Measurements from ENCODE around the gene TADA2A. TPM values are rescaled to one million over a fixed set of nuclear protein-coding genes. Genes with fewer than 3 reads are reported as not detected.

TADA2A gene
- total RNA-seq, 4 donors from 2014 or later: 10.5 to 39.3 (median 16.1) TPM

- Histone ChIP-seq H3K27me3 (no peaks in the 10 kb centered on the region), H3K9me3 (no peaks in the 10 kb centered on the region), H3K4me1 (no peaks in the 10 kb centered on the region), H3K27ac (no peak overlapping the region), H3K36me3 (peaks cover 76% of the 10 kb centered on the region), H3K4me3 (no peak overlapping the region)
- TF ChIP-seq POLR2A (IDR thresholded peaks at IDR 0.05) (no peak), CTCF (IDR thresholded peaks at IDR 0.05) (no peak)
- no peak for DNase-seq (ENCODE audit: low spot score in 2 of 2)
- 78% methylated on average over 5 of the region's 5 CpGs for WGBS
These were observed 112.7 kb downstream of the TADA2A start for GRCh38 chr17:37519251-37519985.

- no peak for DNase-seq (ENCODE audit: low spot score in 2 of 2)
- WGBS: 87% methylated on average over 8 of the region's 8 CpGs
- no peak overlapping the region for H3K4me3 ChIP-seq
- H3K27ac ChIP-seq: no peak overlapping the region
- H3K9me3 ChIP-seq: no peaks in the 10 kb centered on the region
- H3K27me3 ChIP-seq: no peaks in the 10 kb centered on the region
- no peaks in the 10 kb centered on the region for H3K4me1 ChIP-seq
- TF ChIP-seq POLR2A (IDR thresholded peaks at IDR 0.05) (no peak), POLR2AphosphoS5 (IDR thresholded peaks at IDR 0.05) (no peak), EP300 (IDR thresholded peaks at IDR 0.05) (no peak), CTCF (IDR thresholded peaks at IDR 0.05) (no peak)
- H3K36me3 ChIP-seq: peaks cover 75% of the 10 kb centered on the region
These were observed 113.5 kb downstream of the TADA2A start for GRCh38 chr17:37520174-37520573.

GRCh38 chr17:37521821-37522220, 115.1 kb downstream of the TADA2A start:
- Histone ChIP-seq H3K27me3 (no peaks in the 10 kb centered on the region), H3K36me3 (peaks cover 73% of the 10 kb centered on the region), H3K9me3 (no peaks in the 10 kb centered on the region), H3K4me1 (no peaks in the 10 kb centered on the region), H3K27ac (no peak overlapping the region), H3K4me3 (no peak overlapping the region)
- TF ChIP-seq CTCF (IDR thresholded peaks at IDR 0.05): no peak
- TF ChIP-seq EP300 (IDR thresholded peaks at IDR 0.05): no peak
- no peak for TF ChIP-seq POLR2A (IDR thresholded peaks at IDR 0.05)
- WGBS: 95% methylated on average over 5 of the region's 5 CpGs
- no peak for DNase-seq (ENCODE audit: low spot score in 2 of 2)

GRCh38 chr17:37523715-37524219, 117.1 kb downstream of the TADA2A start:
- H3K4me1 ChIP-seq: no peaks in the 10 kb centered on the region
- peaks cover 63% of the 10 kb centered on the region for H3K36me3 ChIP-seq
- no peak for TF ChIP-seq POLR2AphosphoS5 (IDR thresholded peaks at IDR 0.05)
- TF ChIP-seq CTCF (IDR thresholded peaks at IDR 0.05): no peak
- TF ChIP-seq EP300 (IDR thresholded peaks at IDR 0.05): no peak
- no peak for TF ChIP-seq POLR2A (IDR thresholded peaks at IDR 0.05)
- H3K4me3 ChIP-seq: no peak overlapping the region
- no peaks in the 10 kb centered on the region for H3K27me3 ChIP-seq
- no peaks in the 10 kb centered on the region for H3K9me3 ChIP-seq
- 79% methylated on average over 8 of the region's 8 CpGs for WGBS
- no peak for DNase-seq (ENCODE audit: low spot score in 2 of 2)
- H3K27ac ChIP-seq: no peak overlapping the region

- Histone ChIP-seq H3K27ac (no peak overlapping the region), H3K4me3 (no peak overlapping the region), H3K36me3 (peaks cover 79% of the 10 kb centered on the region), H3K4me1 (no peaks in the 10 kb centered on the region), H3K27me3 (no peaks in the 10 kb centered on the region), H3K9me3 (no peaks in the 10 kb centered on the region)
- 65% methylated on average over 5 of the region's 5 CpGs for WGBS
- DNase-seq (ENCODE audit: low spot score in 2 of 2): no peak
- TF ChIP-seq CTCF (IDR thresholded peaks at IDR 0.05) (peak in 1 of 2 donors; percentile 57), EP300 (IDR thresholded peaks at IDR 0.05) (no peak), POLR2AphosphoS5 (IDR thresholded peaks at IDR 0.05) (no peak), POLR2A (IDR thresholded peaks at IDR 0.05) (no peak)
These were observed 120.7 kb downstream of the TADA2A start for GRCh38 chr17:37527249-37527851.

Measured in suprapubic skin (tissue), 4 donors.